Parathyroid adenoma (tissue), 2 donors: ENCODE data around the gene KXD1.

Experiments used
- H2AFZ ChIP-seq: fragments of 300-600 bp; sonication (generic); one replicate; pipeline ENCODE4 v1.7.0; 2017; ENCODE audit warnings: antibody characterized with exemption, mild to moderate bottlenecking
- H3K27ac ChIP-seq: fragments of 300-600 bp; sonication (generic); one replicate; pipeline ENCODE4 v1.7.0; 2017
- H3K27me3 ChIP-seq: fragments of 300-600 bp; sonication (generic); one replicate; pipeline ENCODE4 v1.7.0; 2017; ENCODE audit warnings: low read length; ENCODE audit not compliant: control insufficient read depth, insufficient read depth
- H3K36me3 ChIP-seq: fragments of 300-600 bp; sonication (generic); one replicate; pipeline ENCODE4 v1.7.0; 2017; ENCODE audit warnings: low read length; ENCODE audit not compliant: control insufficient read depth, insufficient read depth
- H3K4me1 ChIP-seq: fragments of 300-600 bp; sonication (generic); one replicate; pipeline ENCODE4 v1.7.0; 2017; ENCODE audit warnings: control low read depth
- H3K4me2 ChIP-seq: fragments of 300-600 bp; sonication (generic); one replicate; pipeline ENCODE4 v1.7.0; 2017; ENCODE audit warnings: low read length
- H3K4me3 ChIP-seq: fragments of 300-600 bp; sonication (generic); one replicate; pipeline ENCODE4 v1.7.0; 2017; ENCODE audit warnings: low read depth, low read length
- H3K79me2 ChIP-seq: fragments of 300-600 bp; sonication (generic); one replicate; pipeline ENCODE4 v1.7.0; 2017; ENCODE audit warnings: control low read depth
- H3K9ac ChIP-seq: fragments of 300-600 bp; sonication (generic); one replicate; pipeline ENCODE4 v1.7.0; 2017; ENCODE audit warnings: mild to moderate bottlenecking
- H3K9me3 ChIP-seq: fragments of 300-600 bp; sonication (generic); one replicate; pipeline ENCODE4 v1.7.0; 2017; ENCODE audit warnings: low read length; ENCODE audit not compliant: control insufficient read depth
- TF ChIP-seq, protein P1 (sequence below): fragments of 300-600 bp; sonication (generic); IDR thresholded peaks from one replicate; pipeline ENCODE4 v1.7.0; 2017; ENCODE audit warnings: antibody characterized with exemption, mild to moderate bottlenecking
- donor health status: primary hyperparathyroidism.

KXD1 gene

DNA sequence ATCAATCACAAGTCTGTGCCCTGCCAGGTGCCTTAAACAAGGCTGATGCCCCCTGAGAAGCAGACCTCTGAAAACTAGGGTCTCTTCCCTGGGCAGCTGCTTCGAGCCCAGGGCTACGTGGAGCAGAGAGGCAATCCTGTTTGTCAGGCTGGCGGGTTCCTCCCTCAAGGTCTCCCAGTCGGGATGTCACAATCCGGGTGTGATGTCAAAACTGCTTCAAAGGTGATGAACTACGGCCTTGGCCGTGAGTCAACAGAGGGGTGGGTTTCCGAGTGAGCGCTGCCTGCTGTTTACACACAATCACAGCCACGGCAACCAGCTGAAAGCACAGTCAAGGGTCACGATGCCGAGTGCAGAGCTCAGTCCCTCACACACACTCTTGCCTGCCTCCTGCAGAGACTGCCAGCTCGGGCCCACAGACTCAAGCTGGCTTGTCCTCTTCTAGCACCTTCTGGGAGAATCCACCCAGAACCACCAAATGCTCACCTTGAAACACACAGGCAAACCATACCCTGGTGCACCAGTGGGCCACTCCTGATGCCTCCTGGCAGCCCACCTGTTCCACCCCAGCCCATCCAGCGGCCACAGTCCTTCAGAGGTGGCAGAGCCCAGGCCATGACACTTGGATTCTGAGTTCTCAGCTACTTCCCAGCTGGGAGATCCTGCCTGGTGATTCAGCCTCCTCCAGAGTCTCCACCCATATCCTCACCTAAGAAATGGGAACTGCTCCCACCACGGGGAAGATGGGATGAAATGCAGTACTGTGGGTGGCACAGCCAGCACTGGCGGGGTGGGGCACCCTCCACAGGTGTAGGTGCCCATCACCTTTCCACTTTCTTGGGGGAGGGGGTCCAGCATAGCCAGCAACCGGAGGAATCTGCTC lies 42.6 kb upstream of the KXD1 start:
- TF ChIP-seq, protein P1, sequence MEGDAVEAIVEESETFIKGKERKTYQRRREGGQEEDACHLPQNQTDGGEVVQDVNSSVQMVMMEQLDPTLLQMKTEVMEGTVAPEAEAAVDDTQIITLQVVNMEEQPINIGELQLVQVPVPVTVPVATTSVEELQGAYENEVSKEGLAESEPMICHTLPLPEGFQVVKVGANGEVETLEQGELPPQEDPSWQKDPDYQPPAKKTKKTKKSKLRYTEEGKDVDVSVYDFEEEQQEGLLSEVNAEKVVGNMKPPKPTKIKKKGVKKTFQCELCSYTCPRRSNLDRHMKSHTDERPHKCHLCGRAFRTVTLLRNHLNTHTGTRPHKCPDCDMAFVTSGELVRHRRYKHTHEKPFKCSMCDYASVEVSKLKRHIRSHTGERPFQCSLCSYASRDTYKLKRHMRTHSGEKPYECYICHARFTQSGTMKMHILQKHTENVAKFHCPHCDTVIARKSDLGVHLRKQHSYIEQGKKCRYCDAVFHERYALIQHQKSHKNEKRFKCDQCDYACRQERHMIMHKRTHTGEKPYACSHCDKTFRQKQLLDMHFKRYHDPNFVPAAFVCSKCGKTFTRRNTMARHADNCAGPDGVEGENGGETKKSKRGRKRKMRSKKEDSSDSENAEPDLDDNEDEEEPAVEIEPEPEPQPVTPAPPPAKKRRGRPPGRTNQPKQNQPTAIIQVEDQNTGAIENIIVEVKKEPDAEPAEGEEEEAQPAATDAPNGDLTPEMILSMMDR, result no peak
- H3K4me1 ChIP-seq, result peaks cover 4% of the 10 kb centered on the region

DNA sequence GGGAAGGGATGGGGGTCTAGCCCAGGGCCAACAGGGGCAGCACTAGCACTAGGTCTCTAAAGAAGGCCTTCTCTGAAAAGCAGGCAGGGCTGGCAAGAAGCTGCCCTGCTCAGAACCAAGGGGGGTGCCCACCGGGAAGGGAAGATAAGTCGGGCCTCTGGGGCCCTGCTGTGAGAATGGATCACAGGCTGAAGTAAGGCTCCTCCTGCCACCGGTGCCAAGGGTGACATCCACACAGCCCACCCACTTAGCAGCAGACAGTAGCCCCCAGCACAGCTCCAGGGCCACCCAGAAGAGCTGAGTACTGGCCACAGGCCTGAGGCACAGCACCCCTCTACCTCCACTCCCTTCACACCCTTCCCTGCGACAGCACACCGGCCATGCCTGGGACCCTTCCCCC lies 41.7 kb upstream of the KXD1 start:
- Histone ChIP-seq H3K36me3 (no peaks in the 10 kb centered on the region), H3K4me3 (no peak overlapping the region), H2AFZ (no peak overlapping the region), H3K27ac (no peak overlapping the region), H3K9me3 (no peaks in the 10 kb centered on the region), H3K9ac (no peak overlapping the region), H3K27me3 (no peaks in the 10 kb centered on the region), H3K4me2 (no peak overlapping the region), H3K79me2 (peaks cover 80% of the 10 kb centered on the region), H3K4me1 (peaks cover 5% of the 10 kb centered on the region)
- TF ChIP-seq, protein P1, result no peak

More for the DNA sequence above, 42.6 kb upstream of the KXD1 start:
- Histone ChIP-seq H3K4me2 (no peak overlapping the region), H3K27me3 (no peaks in the 10 kb centered on the region), H3K79me2 (peaks cover 84% of the 10 kb centered on the region), H3K9ac (no peak overlapping the region), H3K27ac (no peak overlapping the region), H3K4me3 (no peak overlapping the region), H3K36me3 (no peaks in the 10 kb centered on the region), H3K9me3 (no peaks in the 10 kb centered on the region), H2AFZ (no peak overlapping the region)

DNA sequence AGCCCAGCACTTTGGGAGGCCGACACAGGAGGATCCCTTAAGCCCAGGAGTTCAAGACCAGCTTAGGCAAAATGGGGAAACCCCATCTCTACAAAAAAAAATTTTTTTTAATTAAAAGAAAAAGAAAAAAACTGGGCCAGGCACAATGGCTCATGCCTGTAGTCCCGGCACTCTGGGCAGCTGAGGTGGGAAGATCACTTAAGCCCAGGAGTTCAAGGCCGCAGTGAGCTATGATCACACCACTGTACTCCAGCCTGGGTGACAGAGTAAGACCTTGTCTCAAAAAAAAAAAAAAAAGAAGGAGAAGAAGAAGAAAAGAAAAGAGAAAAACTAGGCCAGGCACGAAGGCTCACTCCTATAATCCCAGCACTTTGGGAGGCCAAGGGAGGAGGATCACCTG lies 40.1 kb upstream of the KXD1 start:
- Histone ChIP-seq H2AFZ (no peak overlapping the region), H3K27ac (no peak overlapping the region), H3K9me3 (no peaks in the 10 kb centered on the region), H3K4me1 (peaks cover 5% of the 10 kb centered on the region), H3K4me3 (no peak overlapping the region), H3K79me2 (peaks cover 72% of the 10 kb centered on the region), H3K4me2 (no peak overlapping the region), H3K36me3 (no peaks in the 10 kb centered on the region), H3K27me3 (no peaks in the 10 kb centered on the region), H3K9ac (no peak overlapping the region)
- TF ChIP-seq, protein P1, result no peak

DNA sequence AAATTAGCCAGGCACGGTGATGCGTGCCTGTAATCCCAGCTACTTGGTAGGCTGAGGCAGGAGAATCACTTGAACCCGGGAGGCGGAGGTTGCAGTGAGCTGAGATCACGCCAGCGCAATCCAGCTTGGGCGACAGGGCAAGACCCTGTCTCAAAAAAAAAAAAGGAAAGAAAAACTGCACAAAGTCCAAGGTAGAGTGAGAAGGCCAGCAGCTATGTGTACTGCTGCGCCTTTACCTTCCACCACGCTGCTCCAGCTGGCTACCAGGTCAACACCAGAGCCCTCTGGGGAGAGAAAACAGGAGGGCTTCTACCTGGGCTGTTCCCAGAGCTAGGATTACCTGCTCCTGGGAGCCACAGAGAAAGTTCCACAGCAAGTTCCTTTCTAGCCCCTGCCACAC lies 39.0 kb upstream of the KXD1 start:
- Histone ChIP-seq H3K27ac (no peak overlapping the region), H2AFZ (no peak overlapping the region), H3K9me3 (no peaks in the 10 kb centered on the region), H3K4me1 (peaks cover 5% of the 10 kb centered on the region), H3K9ac (no peak overlapping the region), H3K27me3 (no peaks in the 10 kb centered on the region), H3K79me2 (peaks cover 65% of the 10 kb centered on the region), H3K36me3 (no peaks in the 10 kb centered on the region), H3K4me2 (no peak overlapping the region), H3K4me3 (no peak overlapping the region)
- TF ChIP-seq, protein P1, result no peak
